ENCODE measurements around the gene DAZL.

DAZL gene

GRCh38 chr3:16587681-16588060, 17.6 kb downstream of the DAZL start (continued):
- no peak for TF ChIP-seq TSHZ1 (tag by site-specific recombination; IDR thresholded peaks at IDR 0.05; ENCODE audit: borderline replicate concordance)
- no peak for TF ChIP-seq ZFP3 (tag by site-specific recombination; IDR thresholded peaks at IDR 0.05; ENCODE audit: low read depth)
- no peak for TF ChIP-seq ZNF791 (tag by site-specific recombination; IDR thresholded peaks at IDR 0.05)
- TF ChIP-seq ZNF10 (tag by site-specific recombination; IDR thresholded peaks at IDR 0.05) = no peak
- TF ChIP-seq ZNF146 (tag by site-specific recombination; IDR thresholded peaks at IDR 0.05) = no peak
- TF ChIP-seq ZNF423 (tag by site-specific recombination; IDR thresholded peaks at IDR 0.05) = no peak

GRCh38 chr3:16587047-16587680, 18.1 kb downstream of the DAZL start:
- no peaks in the 10 kb centered on the region for H3K36me3 ChIP-seq (ENCODE audit: control insufficient read depth in 2 of 2, insufficient read depth in 1 of 2, low read length in 2 of 2)
- H3K9me3 ChIP-seq (ENCODE audit: control insufficient read depth, insufficient read depth, low read depth, low read length) = no peaks in the 10 kb centered on the region
- H3K27ac ChIP-seq (ENCODE audit: extremely low read depth, low read depth, low read length) = no peak overlapping the region
- no peaks in the 10 kb centered on the region for H3K4me1 ChIP-seq (ENCODE audit: control insufficient read depth, insufficient read depth, low read length)
- POLR2A ChIA-PET = no interaction called here
- TF ChIP-seq ZFP41 (tag by site-specific recombination; IDR thresholded peaks at IDR 0.05; ENCODE audit: borderline replicate concordance) (no peak), ZNF324 (tag by site-specific recombination; IDR thresholded peaks at IDR 0.05) (no peak), ZNF248 (tag by site-specific recombination; IDR thresholded peaks at IDR 0.05) (no peak), ZNF791 (tag by site-specific recombination; IDR thresholded peaks at IDR 0.05) (no peak), HOXD13 (CRISPR knock-in tag; IDR thresholded peaks at IDR 0.05; ENCODE audit: borderline replicate concordance) (no peak), ZNF26 (tag by site-specific recombination; IDR thresholded peaks at IDR 0.05) (no peak), HIC1 (tag by site-specific recombination; IDR thresholded peaks at IDR 0.05) (no peak), ZNF785 (tag by site-specific recombination; IDR thresholded peaks at IDR 0.05) (no peak), RBAK (tag by site-specific recombination; IDR thresholded peaks at IDR 0.05) (no peak), ZFP37 (tag by site-specific recombination; IDR thresholded peaks at IDR 0.05) (no peak), ZNF707 (tag by site-specific recombination; IDR thresholded peaks at IDR 0.05) (no peak), KLF8 (tag by site-specific recombination; IDR thresholded peaks at IDR 0.05) (no peak), ZNF146 (tag by site-specific recombination; IDR thresholded peaks at IDR 0.05) (no peak), ZNF280C (tag by site-specific recombination; IDR thresholded peaks at IDR 0.05) (no peak), ZBTB1 (tag by site-specific recombination; IDR thresholded peaks at IDR 0.05) (no peak), ZNF133 (tag by site-specific recombination; IDR thresholded peaks at IDR 0.05) (no peak), ZSCAN5A (tag by site-specific recombination; IDR thresholded peaks at IDR 0.05) (no peak)
- CTCF ChIA-PET = interaction anchor here (0.6 to 1.6 kb wide), 2 partner anchors 14 to 151 kb away, joined by 3 to 7 read pairs; no protein-coding TSS in a partner anchor
- no peak overlapping the region for H3K4me3 ChIP-seq (ENCODE audit: low read depth, low read length)

Measured in HEK293 (cell line).